GM23338 (cell line): Measurements from ENCODE around the gene TTLL8.
A peak's percentile ranks its signal among the peaks of the same experiment; 100 is the strongest.

Experiments used
- CTCF ChIP-seq, 2 experiments: fragments of 200-600 bp in 1 of 2; sonication (generic) in 1 of 2; conservative IDR thresholded peaks; 2 replicates each; pipeline versions ENCODE4 v1.5.1 to v1.6.1; 2016 to 2017; ENCODE audit warnings: antibody characterized with exemption in 2 of 2, low read depth in 2 of 2, mild to moderate bottlenecking in 2 of 2, moderate library complexity in 1 of 2
- ETS1 ChIP-seq: IDR thresholded peaks from 2 replicates; pipeline ENCODE4 v1.6.1; 2016; ENCODE audit warnings: antibody characterized with exemption
- EZH2 ChIP-seq: fragments of 200-600 bp; sonication (generic); IDR thresholded peaks from one replicate; pipeline ENCODE4 v1.8.0; 2017; ENCODE audit warnings: antibody characterized with exemption, mild to moderate bottlenecking, low read depth; ENCODE audit not compliant: unreplicated experiment
- EZH2phosphoT487 ChIP-seq: fragments of 200-600 bp; sonication (generic); IDR thresholded peaks from one replicate; pipeline ENCODE4 v1.8.1; 2018; ENCODE audit warnings: antibody characterized with exemption; ENCODE audit not compliant: unreplicated experiment
- NANOG ChIP-seq: IDR thresholded peaks from 2 replicates; pipeline ENCODE4 v1.6.1; 2016; ENCODE audit warnings: antibody characterized with exemption, borderline replicate concordance
- POLR2AphosphoS5 ChIP-seq: IDR thresholded peaks from 2 replicates; pipeline ENCODE4 v1.6.1; 2016; ENCODE audit warnings: antibody characterized with exemption, low read depth
- REST ChIP-seq: IDR thresholded peaks from one replicate; pipeline ENCODE4 v1.6.1; 2018; ENCODE audit warnings: antibody characterized with exemption; ENCODE audit not compliant: unreplicated experiment
- ZNF331 ChIP-seq: fragments of 250-450 bp; sonication (Bioruptor Pico); IDR thresholded peaks from 2 replicates; pipeline ENCODE4 v1.5.0; 2020; ENCODE audit warnings: low read depth, mild to moderate bottlenecking, moderate library complexity

GRCh38 chr22:50014655-50015401, 43.3 kb downstream of the TTLL8 start:
- TF ChIP-seq CTCF (conservative IDR thresholded peaks at IDR 0.05; ENCODE audit: low read depth in 2 of 2) (no peak), EZH2 (peak; percentile 62), EZH2phosphoT487 (no peak), ZNF331 (no peak), POLR2AphosphoS5 (no peak), ETS1 (no peak), REST (no peak), NANOG (no peak)
